HepG2 (cell line): ENCODE data around the gene ZNF773. TPM values are rescaled to one million over a fixed set of nuclear protein-coding genes. Genes with fewer than 3 reads are reported as not detected.

Source experiments
- ATAD3A ChIP-seq: sonication (generic); formaldehyde crosslinking; IDR thresholded peaks from 2 replicates; pipeline ENCODE4 v1.4.0; 2020; ENCODE audit warnings: missing genetic modification reagents
- KDM5B ChIP-seq: sonication (generic); formaldehyde crosslinking; IDR thresholded peaks from 2 replicates; pipeline ENCODE4 v1.4.0; 2020; ENCODE audit warnings: missing genetic modification reagents, mild to moderate bottlenecking, borderline replicate concordance
- NFE2L1 ChIP-seq: sonication (generic); formaldehyde crosslinking; IDR thresholded peaks from 2 replicates; pipeline ENCODE4 v1.4.0; 2020; ENCODE audit warnings: missing genetic modification reagents, mild to moderate bottlenecking, borderline replicate concordance
- NR1H2 ChIP-seq: sonication (generic); formaldehyde crosslinking; IDR thresholded peaks from 2 replicates; pipeline ENCODE4 v1.8.1; 2022; ENCODE audit warnings: low read depth, missing genetic modification reagents, borderline replicate concordance
- NR2F2 ChIP-seq: IDR thresholded peaks from 2 replicates; pipeline ENCODE4 v1.6.1; 2012; ENCODE audit warnings: low read depth, inconsistent platforms, borderline replicate concordance
- PRMT3 ChIP-seq: sonication (generic); formaldehyde crosslinking; IDR thresholded peaks from 2 replicates; pipeline ENCODE4 v1.8.1; 2022; ENCODE audit warnings: low read depth, mild to moderate bottlenecking, moderate library complexity, missing genetic modification reagents, borderline replicate concordance
- RXRA ChIP-seq: sonication (generic); formaldehyde crosslinking; IDR thresholded peaks from 2 replicates; pipeline ENCODE4 v1.5.1; 2020; ENCODE audit warnings: missing genetic modification reagents
- SMAD3 ChIP-seq: sonication (generic); formaldehyde crosslinking; IDR thresholded peaks from 2 replicates; pipeline ENCODE4 v1.4.0; 2020; ENCODE audit warnings: missing genetic modification reagents
- ZNF205 ChIP-seq: IDR thresholded peaks from 2 replicates; pipeline ENCODE4 v1.6.1; 2018; ENCODE audit warnings: missing biosample characterization, missing genetic modification reagents
- ZNF24 ChIP-seq: fragments of 450-650 bp; IDR thresholded peaks from 2 replicates; pipeline ENCODE4 v1.6.1; 2017; ENCODE audit warnings: antibody characterized with exemption, mild to moderate bottlenecking
- ZNF441 ChIP-seq: sonication (generic); formaldehyde crosslinking; IDR thresholded peaks from 2 replicates; pipeline ENCODE4 v1.7.0; 2021; ENCODE audit warnings: missing genetic modification reagents, borderline replicate concordance
- ZNF674 ChIP-seq: sonication (generic); formaldehyde crosslinking; IDR thresholded peaks from 2 replicates; pipeline ENCODE4 v1.5.0; 2020; ENCODE audit warnings: low read depth, mild to moderate bottlenecking, missing genetic modification reagents
- ZNF761 ChIP-seq: sonication (generic); formaldehyde crosslinking; conservative IDR thresholded peaks from 2 replicates; pipeline ENCODE4 v1.4.0; 2020; ENCODE audit warnings: mild to moderate bottlenecking, missing genetic modification reagents
- polyA plus RNA-seq, 8 experiments: library from polyadenylated mRNA; depleted of rRNA in 3 of 8; stranded (reverse) in 7 of 8; unstranded in 1 of 8; fragments of >200 nt; fragmentation: Illumina TruSeq in 4 of 8; extraction: Trizol in 4 of 8; gene quantifications; 2 replicates each; pipeline versions ENCODE4 v1.2.1 to v1.2.3, GENCODE V29; 2011 to 2016; ENCODE audit warnings: low read depth in 4 of 8, missing spikeins in 1 of 8, mixed read lengths in 1 of 8; ENCODE audit not compliant: insufficient read depth in 1 of 8
- total RNA-seq, 5 experiments: library from RNA; depleted of rRNA; stranded (reverse); fragments of >200 nt; fragmentation: Illumina TruSeq; extraction: Trizol; gene quantifications; 2 replicates each; pipeline ENCODE4 v1.2.3, GENCODE V29; 2016; ENCODE audit warnings: low read depth in 1 of 5
- TF ChIP-seq, protein P1 (sequence below): sonication (generic); formaldehyde crosslinking; IDR thresholded peaks from 2 replicates; pipeline ENCODE4 v1.8.0; 2022; ENCODE audit warnings: mild to moderate bottlenecking, missing genetic modification reagents, moderate library complexity
- TF ChIP-seq, protein P2 (sequence below): sonication (generic); formaldehyde crosslinking; IDR thresholded peaks from 2 replicates; pipeline ENCODE4 v1.5.0; 2020; ENCODE audit warnings: mild to moderate bottlenecking, missing genetic modification reagents
- TF ChIP-seq, protein P3 (sequence below): sonication (generic); formaldehyde crosslinking; IDR thresholded peaks from 2 replicates; pipeline ENCODE4 v1.5.0; 2020; ENCODE audit warnings: missing genetic modification reagents
- TF ChIP-seq, protein P4 (sequence below): fragments of 450-650 bp; IDR thresholded peaks from 2 replicates; pipeline ENCODE4 v1.6.1; 2016
- TF ChIP-seq, protein P5 (sequence below): sonication (generic); formaldehyde crosslinking; IDR thresholded peaks from 2 replicates; pipeline ENCODE4 v1.5.1; 2020; ENCODE audit warnings: mild to moderate bottlenecking, missing genetic modification reagents, moderate library complexity

ZNF773 gene
- total and polyA plus RNA-seq, 2 of the 13 experiments (the other 11 are each of a cell fraction or from before 2014, with no cell fraction given): 5.7 to 6.7 TPM

DNA sequence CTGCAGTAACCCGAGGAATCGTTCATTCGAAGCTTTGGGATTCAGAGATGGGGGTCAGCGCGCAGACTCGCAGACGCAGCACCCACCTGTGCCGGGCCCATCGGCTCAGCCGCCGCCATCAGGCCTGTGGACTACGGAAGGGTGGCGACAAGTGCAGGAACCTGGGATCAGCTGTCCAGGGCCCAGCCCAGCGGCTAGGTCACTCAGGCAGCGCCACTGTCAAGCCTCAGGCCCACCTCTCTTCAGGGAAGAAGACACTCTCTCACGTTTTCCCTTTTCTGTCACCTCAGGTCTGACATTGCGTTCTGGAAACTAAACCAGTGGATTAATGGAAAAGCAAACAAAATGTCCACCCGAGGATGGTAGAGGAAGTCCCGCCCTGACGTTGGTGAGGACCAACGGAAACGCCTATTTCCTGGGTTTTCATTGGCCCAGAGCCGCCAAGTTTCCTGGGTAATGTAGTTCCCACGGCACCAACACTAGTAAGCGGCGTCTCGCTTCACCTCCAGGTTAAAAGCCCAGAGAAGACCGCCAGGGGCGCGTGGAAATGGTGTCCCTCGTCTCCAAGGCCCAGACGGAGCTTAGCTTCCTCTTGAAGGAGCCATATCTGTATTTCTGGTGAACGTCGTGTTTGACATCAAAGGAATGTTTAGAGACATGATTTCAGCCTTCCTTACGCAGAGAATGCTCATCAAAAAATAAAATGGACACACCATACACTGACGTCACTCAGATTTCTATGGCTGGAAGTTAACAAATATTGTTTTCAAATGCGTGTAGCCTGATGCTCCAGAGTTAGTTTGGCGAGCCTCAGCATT lies 22.3 kb upstream of the ZNF773 start, which contains the start of gene ZNF772 (continued):
- TF ChIP-seq ZNF674 (CRISPR knock-in tag) (no peak), NR2F2 (no peak), NFE2L1 (CRISPR knock-in tag) (no peak), RXRA (CRISPR knock-in tag) (no peak), ATAD3A (CRISPR knock-in tag) (no peak), ZNF205 (CRISPR knock-in tag) (no peak), ZNF761 (CRISPR knock-in tag) (no peak), ZNF441 (CRISPR knock-in tag) (no peak), NR1H2 (CRISPR knock-in tag) (peak; percentile 39; the same call in 1 of the 2 replicates), ZNF24 (no peak), PRMT3 (CRISPR knock-in tag) (no peak), KDM5B (CRISPR knock-in tag) (peak; percentile 79; the same call in 1 of the 2 replicates), SMAD3 (CRISPR knock-in tag) (0 out of 2 replicates have a peak, but pooled peaks have one; percentile 47)
- TF ChIP-seq, protein P1, sequence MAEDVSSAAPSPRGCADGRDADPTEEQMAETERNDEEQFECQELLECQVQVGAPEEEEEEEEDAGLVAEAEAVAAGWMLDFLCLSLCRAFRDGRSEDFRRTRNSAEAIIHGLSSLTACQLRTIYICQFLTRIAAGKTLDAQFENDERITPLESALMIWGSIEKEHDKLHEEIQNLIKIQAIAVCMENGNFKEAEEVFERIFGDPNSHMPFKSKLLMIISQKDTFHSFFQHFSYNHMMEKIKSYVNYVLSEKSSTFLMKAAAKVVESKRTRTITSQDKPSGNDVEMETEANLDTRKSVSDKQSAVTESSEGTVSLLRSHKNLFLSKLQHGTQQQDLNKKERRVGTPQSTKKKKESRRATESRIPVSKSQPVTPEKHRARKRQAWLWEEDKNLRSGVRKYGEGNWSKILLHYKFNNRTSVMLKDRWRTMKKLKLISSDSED: no peak
- TF ChIP-seq, protein P2, sequence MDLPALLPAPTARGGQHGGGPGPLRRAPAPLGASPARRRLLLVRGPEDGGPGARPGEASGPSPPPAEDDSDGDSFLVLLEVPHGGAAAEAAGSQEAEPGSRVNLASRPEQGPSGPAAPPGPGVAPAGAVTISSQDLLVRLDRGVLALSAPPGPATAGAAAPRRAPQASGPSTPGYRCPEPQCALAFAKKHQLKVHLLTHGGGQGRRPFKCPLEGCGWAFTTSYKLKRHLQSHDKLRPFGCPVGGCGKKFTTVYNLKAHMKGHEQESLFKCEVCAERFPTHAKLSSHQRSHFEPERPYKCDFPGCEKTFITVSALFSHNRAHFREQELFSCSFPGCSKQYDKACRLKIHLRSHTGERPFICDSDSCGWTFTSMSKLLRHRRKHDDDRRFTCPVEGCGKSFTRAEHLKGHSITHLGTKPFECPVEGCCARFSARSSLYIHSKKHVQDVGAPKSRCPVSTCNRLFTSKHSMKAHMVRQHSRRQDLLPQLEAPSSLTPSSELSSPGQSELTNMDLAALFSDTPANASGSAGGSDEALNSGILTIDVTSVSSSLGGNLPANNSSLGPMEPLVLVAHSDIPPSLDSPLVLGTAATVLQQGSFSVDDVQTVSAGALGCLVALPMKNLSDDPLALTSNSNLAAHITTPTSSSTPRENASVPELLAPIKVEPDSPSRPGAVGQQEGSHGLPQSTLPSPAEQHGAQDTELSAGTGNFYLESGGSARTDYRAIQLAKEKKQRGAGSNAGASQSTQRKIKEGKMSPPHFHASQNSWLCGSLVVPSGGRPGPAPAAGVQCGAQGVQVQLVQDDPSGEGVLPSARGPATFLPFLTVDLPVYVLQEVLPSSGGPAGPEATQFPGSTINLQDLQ (CRISPR knock-in tag): no peak
- TF ChIP-seq, protein P3, sequence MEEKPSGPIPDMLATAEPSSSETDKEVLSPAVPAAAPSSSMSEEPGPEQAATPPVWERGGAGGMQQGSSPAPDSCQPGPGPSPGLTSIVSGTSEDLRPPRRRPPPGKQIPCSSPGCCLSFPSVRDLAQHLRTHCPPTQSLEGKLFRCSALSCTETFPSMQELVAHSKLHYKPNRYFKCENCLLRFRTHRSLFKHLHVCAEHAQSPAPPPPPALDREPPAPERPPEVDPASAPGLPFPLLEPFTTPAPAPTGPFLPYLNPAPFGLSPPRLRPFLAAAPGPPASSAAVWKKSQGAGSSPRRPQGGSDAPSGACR (CRISPR knock-in tag): no peak
- TF ChIP-seq, protein P4, sequence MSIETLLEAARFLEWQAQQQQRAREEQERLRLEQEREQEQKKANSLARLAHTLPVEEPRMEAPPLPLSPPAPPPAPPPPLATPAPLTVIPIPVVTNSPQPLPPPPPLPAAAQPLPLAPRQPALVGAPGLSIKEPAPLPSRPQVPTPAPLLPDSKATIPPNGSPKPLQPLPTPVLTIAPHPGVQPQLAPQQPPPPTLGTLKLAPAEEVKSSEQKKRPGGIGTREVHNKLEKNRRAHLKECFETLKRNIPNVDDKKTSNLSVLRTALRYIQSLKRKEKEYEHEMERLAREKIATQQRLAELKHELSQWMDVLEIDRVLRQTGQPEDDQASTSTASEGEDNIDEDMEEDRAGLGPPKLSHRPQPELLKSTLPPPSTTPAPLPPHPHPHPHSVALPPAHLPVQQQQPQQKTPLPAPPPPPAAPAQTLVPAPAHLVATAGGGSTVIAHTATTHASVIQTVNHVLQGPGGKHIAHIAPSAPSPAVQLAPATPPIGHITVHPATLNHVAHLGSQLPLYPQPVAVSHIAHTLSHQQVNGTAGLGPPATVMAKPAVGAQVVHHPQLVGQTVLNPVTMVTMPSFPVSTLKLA: no peak
- TF ChIP-seq, protein P5, sequence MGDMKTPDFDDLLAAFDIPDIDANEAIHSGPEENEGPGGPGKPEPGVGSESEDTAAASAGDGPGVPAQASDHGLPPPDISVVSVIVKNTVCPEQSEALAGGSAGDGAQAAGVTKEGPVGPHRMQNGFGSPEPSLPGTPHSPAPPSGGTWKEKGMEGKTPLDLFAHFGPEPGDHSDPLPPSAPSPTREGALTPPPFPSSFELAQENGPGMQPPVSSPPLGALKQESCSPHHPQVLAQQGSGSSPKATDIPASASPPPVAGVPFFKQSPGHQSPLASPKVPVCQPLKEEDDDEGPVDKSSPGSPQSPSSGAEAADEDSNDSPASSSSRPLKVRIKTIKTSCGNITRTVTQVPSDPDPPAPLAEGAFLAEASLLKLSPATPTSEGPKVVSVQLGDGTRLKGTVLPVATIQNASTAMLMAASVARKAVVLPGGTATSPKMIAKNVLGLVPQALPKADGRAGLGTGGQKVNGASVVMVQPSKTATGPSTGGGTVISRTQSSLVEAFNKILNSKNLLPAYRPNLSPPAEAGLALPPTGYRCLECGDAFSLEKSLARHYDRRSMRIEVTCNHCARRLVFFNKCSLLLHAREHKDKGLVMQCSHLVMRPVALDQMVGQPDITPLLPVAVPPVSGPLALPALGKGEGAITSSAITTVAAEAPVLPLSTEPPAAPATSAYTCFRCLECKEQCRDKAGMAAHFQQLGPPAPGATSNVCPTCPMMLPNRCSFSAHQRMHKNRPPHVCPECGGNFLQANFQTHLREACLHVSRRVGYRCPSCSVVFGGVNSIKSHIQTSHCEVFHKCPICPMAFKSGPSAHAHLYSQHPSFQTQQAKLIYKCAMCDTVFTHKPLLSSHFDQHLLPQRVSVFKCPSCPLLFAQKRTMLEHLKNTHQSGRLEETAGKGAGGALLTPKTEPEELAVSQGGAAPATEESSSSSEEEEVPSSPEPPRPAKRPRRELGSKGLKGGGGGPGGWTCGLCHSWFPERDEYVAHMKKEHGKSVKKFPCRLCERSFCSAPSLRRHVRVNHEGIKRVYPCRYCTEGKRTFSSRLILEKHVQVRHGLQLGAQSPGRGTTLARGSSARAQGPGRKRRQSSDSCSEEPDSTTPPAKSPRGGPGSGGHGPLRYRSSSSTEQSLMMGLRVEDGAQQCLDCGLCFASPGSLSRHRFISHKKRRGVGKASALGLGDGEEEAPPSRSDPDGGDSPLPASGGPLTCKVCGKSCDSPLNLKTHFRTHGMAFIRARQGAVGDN (CRISPR knock-in tag): peak; percentile 90
